Mesendoderm (in vitro differentiated cells): ENCODE measurements around the gene CALM3.
A peak's percentile ranks its signal among the peaks of the same experiment; 100 is the strongest.

Source experiments
- DNase-seq: peaks from one replicate; pipeline ENCODE4 v3.0.0; 2013
- H2AK5ac ChIP-seq: 2 replicates; pipeline ENCODE4 v1.6.1; 2013; ENCODE audit warnings: low read length, inconsistent platforms
- H2BK120ac ChIP-seq: 2 replicates; pipeline ENCODE4 v1.6.1; 2013; ENCODE audit warnings: low read depth, mild to moderate bottlenecking, low read length, moderate library complexity, mixed read lengths
- H2BK15ac ChIP-seq: replicated peaks from 2 replicates; pipeline ENCODE4 v1.6.1; 2013; ENCODE audit warnings: low read depth, mild to moderate bottlenecking, moderate library complexity
- H2BK5ac ChIP-seq: 2 replicates; pipeline ENCODE4 v1.6.1; 2013; ENCODE audit warnings: low read length, inconsistent platforms
- H3K18ac ChIP-seq: 2 replicates; pipeline ENCODE4 v1.6.1; 2013; ENCODE audit warnings: mild to moderate bottlenecking, low read length, mixed read lengths
- H3K23ac ChIP-seq: one replicate; pipeline ENCODE4 v1.6.1; 2013; ENCODE audit warnings: low read length
- H3K27ac ChIP-seq: 2 replicates; pipeline ENCODE4 v1.5.1; 2013; ENCODE audit warnings: low read depth, mild to moderate bottlenecking, inconsistent platforms, low read length, moderate library complexity
- H3K27me3 ChIP-seq: 2 replicates; pipeline ENCODE4 v1.6.1; 2013; ENCODE audit warnings: low read length, control low read depth, mild to moderate bottlenecking, inconsistent platforms; ENCODE audit not compliant: insufficient read depth, poor library complexity
- H3K36me3 ChIP-seq: 2 replicates; pipeline ENCODE4 v1.6.1; 2013; ENCODE audit warnings: low read length, inconsistent platforms; ENCODE audit not compliant: control insufficient read depth, insufficient read depth
- H3K4ac ChIP-seq: one replicate; pipeline ENCODE4 v1.6.1; 2013; ENCODE audit warnings: low read depth, mild to moderate bottlenecking, low read length, moderate library complexity
- H3K4me1 ChIP-seq: 2 replicates; pipeline ENCODE4 v1.6.1; 2013; ENCODE audit warnings: low read depth, low read length, inconsistent platforms; ENCODE audit not compliant: control insufficient read depth
- H3K4me2 ChIP-seq: 2 replicates; pipeline ENCODE4 v1.6.1; 2013; ENCODE audit warnings: low read length
- H3K4me3 ChIP-seq: 2 replicates; pipeline ENCODE4 v1.5.1; 2013; ENCODE audit warnings: mild to moderate bottlenecking, low read length
- H3K56ac ChIP-seq: one replicate; pipeline ENCODE4 v1.6.1; 2013; ENCODE audit warnings: low read length
- H3K79me1 ChIP-seq: 2 replicates; pipeline ENCODE4 v1.6.1; 2013; ENCODE audit warnings: low read length, inconsistent platforms
- H3K79me2 ChIP-seq: 2 replicates; pipeline ENCODE4 v1.6.1; 2013; ENCODE audit warnings: mild to moderate bottlenecking, low read length; ENCODE audit not compliant: control insufficient read depth, insufficient read depth
- H3K9ac ChIP-seq: 2 replicates; pipeline ENCODE4 v1.6.1; 2013; ENCODE audit warnings: low read length, inconsistent platforms
- H4K5ac ChIP-seq: one replicate; pipeline ENCODE4 v1.6.1; 2013; ENCODE audit warnings: low read length
- H4K8ac ChIP-seq: one replicate; pipeline ENCODE4 v1.6.1; 2013; ENCODE audit warnings: low read depth, mild to moderate bottlenecking, control low read depth, low read length, moderate library complexity
- WGBS: extraction: QIAGEN DNeasy Blood & Tissue Kit; methylation state at CpG from one replicate; pipeline ENCODE4 v1.1.7; 2013; ENCODE audit warnings: low lambda C conversion rate, missing lambda C conversion rate; ENCODE audit not compliant: insufficient coverage; ENCODE audit errors: extremely low coverage; 5-methylcytosine and 5-hydroxymethylcytosine counted together

CALM3 gene

DNA sequence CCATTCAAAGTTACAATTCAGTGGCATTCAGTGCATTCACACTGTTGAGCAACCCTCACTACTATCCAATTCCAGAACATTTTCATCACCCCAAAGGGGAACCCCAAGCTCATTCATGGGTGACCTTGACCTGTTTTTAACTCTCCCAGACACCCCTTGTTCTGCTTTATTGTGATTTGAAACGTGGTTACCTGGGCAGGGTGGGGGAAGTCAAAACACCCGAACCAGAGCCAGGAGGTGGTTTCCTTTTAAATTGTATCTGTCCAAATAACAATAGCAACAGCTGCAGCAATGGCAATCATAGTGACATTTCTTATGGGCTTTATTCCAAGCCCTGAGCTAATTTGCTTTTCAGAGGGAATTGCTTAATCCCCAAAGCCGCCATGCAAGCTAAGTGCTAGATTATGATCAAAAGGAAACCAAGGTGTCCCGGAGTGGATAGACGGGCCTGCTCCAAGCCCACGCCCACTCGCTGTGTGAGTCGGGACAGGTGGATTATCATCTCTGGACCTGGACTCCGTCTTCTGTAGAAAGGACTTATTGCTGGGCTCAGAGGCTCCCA is 17.6 kb downstream of the CALM3 start:
- no peak overlapping the region for H4K8ac ChIP-seq
- no peaks in the 10 kb centered on the region for H3K27me3 ChIP-seq
- no peak for DNase-seq
- H3K23ac ChIP-seq, result no peak overlapping the region
- no peak overlapping the region for H2BK15ac ChIP-seq
- no peak overlapping the region for H3K9ac ChIP-seq
- WGBS, result no CpG with 5 or more reads among the region's 9 CpGs
- no peak overlapping the region for H3K27ac ChIP-seq
- H2BK120ac ChIP-seq, result no peak overlapping the region
- no peak overlapping the region for H2BK5ac ChIP-seq
- H3K79me2 ChIP-seq, result no peaks in the 10 kb centered on the region
- H3K4me1 ChIP-seq, result peaks cover 2% of the 10 kb centered on the region
- no peak overlapping the region for H3K4ac ChIP-seq
- H3K4me2 ChIP-seq, result no peak overlapping the region
- no peaks in the 10 kb centered on the region for H3K79me1 ChIP-seq
- H2AK5ac ChIP-seq, result no peak overlapping the region
- no peak overlapping the region for H4K5ac ChIP-seq
- H3K56ac ChIP-seq, result no peak overlapping the region
- no peaks in the 10 kb centered on the region for H3K36me3 ChIP-seq
- no peak overlapping the region for H3K4me3 ChIP-seq
- no peak overlapping the region for H3K18ac ChIP-seq

DNA sequence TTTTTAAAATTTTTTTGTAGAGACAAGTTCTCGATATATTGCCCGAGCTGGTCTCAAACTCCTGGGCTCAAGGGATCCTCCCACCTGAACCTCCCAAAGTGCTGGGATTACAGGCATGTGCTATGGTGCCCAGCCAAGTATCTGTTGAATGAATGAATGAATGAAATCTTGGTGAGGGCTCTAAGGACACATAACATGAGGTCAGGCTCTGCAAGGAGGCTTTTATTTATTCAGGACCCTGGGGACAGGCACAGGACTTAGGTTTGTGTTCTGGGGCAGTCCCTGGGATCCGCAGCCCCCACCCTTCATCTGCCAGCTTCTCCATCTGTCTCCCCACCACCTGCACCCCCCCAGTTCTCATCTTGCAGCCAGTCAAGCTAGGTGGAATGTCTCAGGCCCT is 19.1 kb downstream of the CALM3 start:
- WGBS, result no CpG with 5 or more reads among the region's 3 CpGs
- no peaks in the 10 kb centered on the region for H3K36me3 ChIP-seq
- no peak overlapping the region for H3K23ac ChIP-seq
- H2AK5ac ChIP-seq, result no peak overlapping the region
- no peak overlapping the region for H2BK5ac ChIP-seq
- no peak overlapping the region for H2BK120ac ChIP-seq
- H3K4me2 ChIP-seq, result no peak overlapping the region
- no peak overlapping the region for H2BK15ac ChIP-seq
- H4K5ac ChIP-seq, result no peak overlapping the region
- no peak overlapping the region for H3K4me3 ChIP-seq
- no peak overlapping the region for H3K9ac ChIP-seq
- H3K4me1 ChIP-seq, result peaks cover 2% of the 10 kb centered on the region
- no peaks in the 10 kb centered on the region for H3K79me2 ChIP-seq
- H3K18ac ChIP-seq, result no peak overlapping the region
- H3K79me1 ChIP-seq, result no peaks in the 10 kb centered on the region
- no peak for DNase-seq
- no peak overlapping the region for H3K27ac ChIP-seq
- H3K27me3 ChIP-seq, result no peaks in the 10 kb centered on the region
- no peak overlapping the region for H3K56ac ChIP-seq
- no peak overlapping the region for H4K8ac ChIP-seq
- no peak overlapping the region for H3K4ac ChIP-seq

DNA sequence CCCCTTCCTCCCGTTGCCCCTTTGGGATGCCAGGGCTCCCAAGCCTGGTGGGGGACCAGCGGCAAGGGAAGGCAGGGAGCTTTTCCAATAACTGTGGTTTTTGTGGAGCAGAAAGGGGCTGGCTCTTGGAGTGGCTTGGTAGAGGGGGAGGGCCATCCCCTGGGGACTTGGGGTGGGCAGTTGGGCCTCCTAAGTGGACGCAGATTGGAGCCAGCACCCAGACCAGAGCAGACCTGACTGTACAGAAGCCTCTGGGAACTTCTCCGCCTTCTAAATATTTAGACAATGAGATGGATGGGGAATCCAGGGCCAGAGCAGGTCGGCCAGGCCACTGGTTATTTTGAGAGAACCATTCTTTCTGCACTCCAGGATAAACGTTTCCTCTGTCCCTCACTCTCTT is 19.6 kb downstream of the CALM3 start:
- Histone ChIP-seq H2AK5ac (no peak overlapping the region), H3K4me1 (peaks cover 2% of the 10 kb centered on the region)

DNA sequence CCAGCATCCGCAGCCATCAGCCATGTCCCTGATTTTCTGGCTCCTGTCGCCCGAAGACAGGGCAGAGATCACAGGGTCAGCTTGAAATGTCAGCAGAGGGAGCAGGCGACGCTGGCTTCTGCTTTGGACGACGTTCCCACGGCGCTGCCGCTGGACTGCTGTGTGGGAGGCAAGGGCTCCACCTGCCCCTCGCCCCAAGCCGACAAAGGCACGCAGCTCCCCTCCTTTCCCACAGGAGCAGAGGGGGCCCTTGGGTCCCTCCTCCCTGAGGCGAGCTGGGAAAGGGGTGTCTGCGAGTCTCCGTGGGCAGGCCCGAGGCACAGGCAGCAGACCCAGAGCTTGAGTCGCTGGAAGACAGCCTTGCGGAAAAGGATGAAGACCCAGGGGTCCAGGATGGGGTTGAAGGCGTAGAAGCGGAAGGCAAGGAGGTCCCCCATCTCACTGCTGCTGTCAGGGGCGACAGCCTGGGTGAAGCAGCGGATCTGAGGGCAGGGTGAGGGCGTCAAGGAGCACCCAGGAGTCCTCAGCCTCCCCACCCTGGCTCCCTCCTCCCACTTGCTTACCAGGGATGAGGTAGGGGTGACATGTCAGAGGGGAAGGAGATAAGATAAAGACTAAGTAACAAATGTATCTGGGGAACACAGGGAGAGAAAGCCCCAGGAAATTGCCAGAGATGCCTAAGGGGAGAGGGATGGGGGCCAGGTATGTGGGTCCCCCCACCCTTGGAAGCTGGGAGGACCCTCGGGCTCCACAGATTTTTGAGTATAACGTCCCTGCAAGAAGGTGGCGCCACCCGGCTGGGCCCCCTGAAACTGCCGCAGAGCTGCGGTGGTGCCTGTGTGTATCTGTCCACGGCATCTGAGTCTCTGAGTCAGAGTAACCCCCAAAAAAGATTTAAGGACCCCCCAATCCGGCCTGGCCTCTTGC is 20.3 kb downstream of the CALM3 start:
- Histone ChIP-seq H3K36me3 (no peaks in the 10 kb centered on the region), H3K79me2 (no peaks in the 10 kb centered on the region), H4K8ac (no peak overlapping the region), H3K4me3 (no peak overlapping the region), H3K9ac (no peak overlapping the region), H4K5ac (no peak overlapping the region), H2AK5ac (no peak overlapping the region), H2BK5ac (peak overlapping the region; percentile 5), H2BK120ac (no peak overlapping the region), H3K23ac (no peak overlapping the region), H3K79me1 (no peaks in the 10 kb centered on the region), H3K56ac (peak overlapping the region; percentile 36), H3K4ac (no peak overlapping the region), H3K4me2 (no peak overlapping the region), H3K18ac (no peak overlapping the region), H2BK15ac (no peak overlapping the region), H3K27me3 (no peaks in the 10 kb centered on the region), H3K4me1 (peaks cover 2% of the 10 kb centered on the region), H3K27ac (no peak overlapping the region)
- no peak for DNase-seq
- WGBS, result no CpG with 5 or more reads among the region's 32 CpGs

More for the DNA sequence above, 19.6 kb downstream of the CALM3 start:
- Histone ChIP-seq H4K8ac (no peak overlapping the region), H3K4ac (no peak overlapping the region), H3K18ac (no peak overlapping the region), H3K4me2 (no peak overlapping the region), H4K5ac (no peak overlapping the region), H3K9ac (no peak overlapping the region), H3K27ac (no peak overlapping the region), H2BK5ac (no peak overlapping the region), H3K23ac (no peak overlapping the region), H3K79me1 (no peaks in the 10 kb centered on the region), H2BK15ac (no peak overlapping the region), H3K36me3 (no peaks in the 10 kb centered on the region), H3K27me3 (no peaks in the 10 kb centered on the region), H2BK120ac (no peak overlapping the region), H3K56ac (no peak overlapping the region), H3K79me2 (no peaks in the 10 kb centered on the region), H3K4me3 (no peak overlapping the region)
- no CpG with 5 or more reads among the region's 6 CpGs for WGBS
- DNase-seq, result no peak

DNA sequence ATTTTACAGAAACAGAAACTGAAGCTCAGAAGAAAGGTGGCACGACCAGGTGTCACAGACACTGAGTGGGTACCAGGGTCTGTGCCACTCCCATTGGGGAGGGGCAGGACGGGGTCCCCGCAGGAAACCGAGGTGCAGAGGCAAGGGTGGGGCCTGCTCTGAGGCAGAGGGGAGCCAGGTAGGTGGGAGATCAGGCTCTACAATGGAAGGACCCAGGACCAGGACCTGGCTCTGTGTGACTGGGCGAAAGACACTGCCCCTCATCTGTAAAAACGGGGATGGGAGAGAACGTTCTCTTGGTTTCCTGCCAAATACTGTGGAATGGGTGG is 21.0 kb downstream of the CALM3 start:
- no peak for DNase-seq
- no peak overlapping the region for H2BK120ac ChIP-seq
- no peak overlapping the region for H3K4me3 ChIP-seq
- H3K27ac ChIP-seq, result no peak overlapping the region
- no peak overlapping the region for H3K18ac ChIP-seq
- H2AK5ac ChIP-seq, result no peak overlapping the region
- no peak overlapping the region for H4K8ac ChIP-seq
- H3K79me1 ChIP-seq, result no peaks in the 10 kb centered on the region
- H3K27me3 ChIP-seq, result no peaks in the 10 kb centered on the region
- WGBS, result no CpG with 5 or more reads among the region's 7 CpGs
- H3K9ac ChIP-seq, result no peak overlapping the region
- H4K5ac ChIP-seq, result no peak overlapping the region
- no peak overlapping the region for H3K23ac ChIP-seq
- H3K56ac ChIP-seq, result no peak overlapping the region
- no peak overlapping the region for H3K4ac ChIP-seq
- no peak overlapping the region for H3K4me2 ChIP-seq
- peaks cover 2% of the 10 kb centered on the region for H3K4me1 ChIP-seq
- H3K36me3 ChIP-seq, result no peaks in the 10 kb centered on the region
- H2BK5ac ChIP-seq, result no peak overlapping the region
- H3K79me2 ChIP-seq, result no peaks in the 10 kb centered on the region
- no peak overlapping the region for H2BK15ac ChIP-seq
